ENCODE measurements around the gene NLGN1. TPM values are rescaled to one million over a fixed set of nuclear protein-coding genes. Genes with fewer than 3 reads are reported as not detected.

Gene NLGN1
- total RNA-seq, 1 donor from 2014 or later = 4.5 TPM

DNA sequence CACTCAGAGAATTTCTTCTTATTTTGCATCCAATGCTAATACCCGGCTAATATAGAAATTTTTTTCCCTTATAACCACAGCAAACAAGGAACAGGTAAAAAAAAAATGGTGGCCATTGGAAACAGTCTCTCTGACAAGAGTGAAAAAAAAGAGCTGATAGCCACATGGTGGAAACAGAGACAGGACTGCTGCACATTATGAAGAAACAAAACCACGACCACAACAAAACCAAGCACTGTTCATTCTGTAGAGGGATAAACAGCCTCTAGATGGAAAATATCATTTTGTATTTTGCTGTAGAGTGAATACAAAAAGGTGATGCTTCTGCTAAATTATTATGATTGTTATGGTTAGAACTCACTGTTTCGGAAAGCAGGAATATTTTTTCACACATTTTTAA lies 686.2 kb downstream of the NLGN1 start:
- Histone ChIP-seq H3K27me3 (ENCODE audit: control insufficient read depth, insufficient read depth, low read length) (no peaks in the 10 kb centered on the region), H3K4me3 (ENCODE audit: low read depth, low read length) (no peak overlapping the region), H3K36me3 (ENCODE audit: control insufficient read depth, insufficient read depth, low read length) (no peaks in the 10 kb centered on the region)
- DNase-seq (ENCODE audit: low read depth) = no peak
- TF ChIP-seq CTCF (IDR thresholded peaks at IDR 0.05; ENCODE audit: insufficient read depth, low read length, poor library complexity, severe bottlenecking) = no peak

GRCh38 chr3:174089592-174089991 lies 692.0 kb downstream of the NLGN1 start:
- no peak for TF ChIP-seq CTCF (IDR thresholded peaks at IDR 0.05; ENCODE audit: insufficient read depth, low read length, poor library complexity, severe bottlenecking)
- no peak for DNase-seq (ENCODE audit: low read depth)
- H3K27me3 ChIP-seq (ENCODE audit: control insufficient read depth, insufficient read depth, low read length) = no peaks in the 10 kb centered on the region
- no peaks in the 10 kb centered on the region for H3K36me3 ChIP-seq (ENCODE audit: control insufficient read depth, insufficient read depth, low read length)
- no peak overlapping the region for H3K4me3 ChIP-seq (ENCODE audit: low read depth, low read length)

DNA sequence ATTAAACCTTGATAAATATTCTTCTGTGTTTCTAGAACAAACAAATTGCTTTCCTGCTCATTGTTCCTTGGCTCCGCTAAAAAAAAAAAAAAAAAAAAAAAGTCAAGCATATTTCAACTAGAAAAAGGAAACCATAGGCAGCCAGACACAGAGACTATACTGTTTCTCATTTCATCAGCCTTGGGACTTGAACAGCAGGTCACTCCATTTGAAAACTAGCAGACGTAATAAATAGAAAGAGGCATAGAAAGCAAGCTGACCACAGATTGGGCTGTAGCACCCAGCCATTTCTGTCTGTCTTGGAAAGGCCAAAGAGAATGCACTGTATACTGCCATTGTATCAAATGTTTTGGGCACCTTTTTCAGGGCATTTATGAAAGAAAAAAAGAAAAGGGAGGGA lies 697.1 kb downstream of the NLGN1 start:
- no peaks in the 10 kb centered on the region for H3K36me3 ChIP-seq (ENCODE audit: control insufficient read depth, insufficient read depth, low read length)
- TF ChIP-seq CTCF (IDR thresholded peaks at IDR 0.05; ENCODE audit: insufficient read depth, low read length, poor library complexity, severe bottlenecking) = no peak
- DNase-seq (ENCODE audit: low read depth) = no peak
- no peaks in the 10 kb centered on the region for H3K27me3 ChIP-seq (ENCODE audit: control insufficient read depth, insufficient read depth, low read length)
- no peak overlapping the region for H3K4me3 ChIP-seq (ENCODE audit: low read depth, low read length)

DNA sequence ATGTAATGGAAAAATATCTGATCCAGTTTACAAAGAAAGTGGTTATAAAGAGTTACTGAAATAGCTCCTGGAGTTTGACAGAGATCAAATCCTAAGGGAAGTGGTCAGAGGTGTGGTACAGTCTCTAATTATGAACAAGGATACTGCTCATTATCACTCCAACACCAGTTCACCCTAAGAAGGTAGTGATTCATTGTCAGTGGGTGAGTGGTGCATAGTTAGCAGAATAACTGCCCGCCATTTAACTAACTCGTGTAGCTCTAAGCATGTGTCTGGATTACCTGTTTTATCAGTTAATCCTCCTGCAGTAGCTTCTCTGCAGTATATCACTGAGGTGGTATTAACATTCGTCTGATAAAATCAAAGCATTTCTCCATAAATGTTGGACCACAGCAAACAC lies 700.1 kb downstream of the NLGN1 start:
- Histone ChIP-seq H3K4me3 (ENCODE audit: low read depth, low read length) (no peak overlapping the region), H3K36me3 (ENCODE audit: control insufficient read depth, insufficient read depth, low read length) (no peaks in the 10 kb centered on the region), H3K27me3 (ENCODE audit: control insufficient read depth, insufficient read depth, low read length) (no peaks in the 10 kb centered on the region)
- no peak for TF ChIP-seq CTCF (IDR thresholded peaks at IDR 0.05; ENCODE audit: insufficient read depth, low read length, poor library complexity, severe bottlenecking)
- DNase-seq (ENCODE audit: low read depth) = no peak

GRCh38 chr3:174098746-174099145 lies 701.2 kb downstream of the NLGN1 start:
- no peaks in the 10 kb centered on the region for H3K27me3 ChIP-seq (ENCODE audit: control insufficient read depth, insufficient read depth, low read length)
- no peak for DNase-seq (ENCODE audit: low read depth)
- no peaks in the 10 kb centered on the region for H3K36me3 ChIP-seq (ENCODE audit: control insufficient read depth, insufficient read depth, low read length)
- TF ChIP-seq CTCF (IDR thresholded peaks at IDR 0.05; ENCODE audit: insufficient read depth, low read length, poor library complexity, severe bottlenecking) = no peak
- H3K4me3 ChIP-seq (ENCODE audit: low read depth, low read length) = no peak overlapping the region

DNA sequence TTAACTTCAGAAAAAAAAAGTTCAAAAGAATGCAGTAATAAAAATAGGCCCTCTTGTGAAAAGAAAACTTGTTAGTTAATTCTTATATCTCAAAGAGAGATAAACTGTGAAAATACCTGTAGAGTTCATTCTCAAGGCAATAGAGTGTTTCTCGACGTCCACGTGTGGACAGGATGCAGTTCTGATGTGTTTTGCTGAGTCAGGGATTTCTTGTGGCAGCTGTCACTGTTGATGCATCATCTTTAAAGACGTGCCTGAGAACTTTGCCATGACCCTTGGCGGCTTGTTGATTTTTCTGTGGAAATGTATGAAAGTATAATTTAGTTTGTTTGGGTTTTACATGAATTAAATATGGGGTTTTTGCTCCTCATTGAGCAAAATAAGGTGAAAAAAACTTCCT lies 702.2 kb downstream of the NLGN1 start:
- H3K27me3 ChIP-seq (ENCODE audit: control insufficient read depth, insufficient read depth, low read length) = no peaks in the 10 kb centered on the region
- no peak for TF ChIP-seq CTCF (IDR thresholded peaks at IDR 0.05; ENCODE audit: insufficient read depth, low read length, poor library complexity, severe bottlenecking)
- no peak for DNase-seq (ENCODE audit: low read depth)
- H3K36me3 ChIP-seq (ENCODE audit: control insufficient read depth, insufficient read depth, low read length) = no peaks in the 10 kb centered on the region
- no peak overlapping the region for H3K4me3 ChIP-seq (ENCODE audit: low read depth, low read length)
